Activated CD8-positive, alpha-beta memory T cell treated with anti-CD3 and anti-CD28 coated beads, Interleukin-2, amount 50 U/mL, for 48 hours (primary cell): ENCODE measurements around the gene NSUN3.
A peak's percentile ranks its signal among the peaks of the same experiment; 100 is the strongest.
"Not testable (repeated sequence)": the region's sequence is repeated elsewhere in the genome, so short reads cannot be mapped to it uniquely, and the experiment has no call there.

Experiments
- DNase-seq: peaks from one replicate; pipeline ENCODE4 v3.0.0-alpha.2; 2020

Gene NSUN3

DNA sequence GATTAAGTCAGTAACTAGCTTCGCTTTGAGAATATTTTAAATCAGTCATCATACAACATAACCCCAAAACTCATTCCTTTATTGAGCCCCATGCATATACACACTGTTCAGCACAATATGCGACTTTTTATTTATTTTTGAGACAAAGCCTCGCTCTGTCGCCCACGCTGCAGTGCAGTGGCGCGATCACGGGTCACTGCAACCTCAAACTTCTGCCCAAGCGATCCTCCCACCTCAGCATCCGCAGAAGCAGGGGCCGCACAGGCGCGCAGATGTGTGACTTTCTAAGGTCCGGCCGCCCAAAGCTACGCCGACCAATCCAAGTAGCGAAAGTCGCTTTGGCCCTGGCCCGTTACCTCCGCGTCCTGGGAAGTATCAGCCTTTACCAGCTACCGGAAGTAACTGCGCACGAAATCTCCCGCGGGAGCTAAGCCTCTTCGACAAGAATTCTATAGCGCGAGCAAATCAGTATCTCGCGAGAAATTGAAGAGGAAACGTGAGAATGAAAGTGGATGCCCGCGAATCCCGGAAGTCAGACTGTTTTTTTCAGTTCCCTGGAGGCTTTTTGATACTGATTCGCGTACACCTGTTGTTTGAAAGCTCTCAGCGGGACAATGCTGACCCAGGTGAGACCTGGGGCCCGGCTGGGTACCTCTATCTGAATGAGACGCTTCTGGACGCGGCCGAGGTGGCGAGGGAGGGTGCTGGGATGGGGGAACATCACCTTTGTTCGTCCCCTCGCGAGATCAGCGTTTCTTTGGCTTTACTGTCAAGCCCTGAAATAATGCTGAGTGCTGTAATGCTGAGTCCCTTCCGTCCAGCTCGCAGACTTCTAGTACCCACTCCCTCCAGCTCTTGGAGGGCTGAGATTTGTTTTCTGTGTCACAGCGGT lies at the start of gene NSUN3, which contains the start of gene DHFR2:
NSUN3 (plus strand) TSS at position 549 of the 892 bp plus-strand sequence; CDS start at position 615, 66 bp downstream.
DHFR2 (minus strand) TSS at position 404 of the 892 bp plus-strand sequence. CDS start 1,405 bp downstream, outside the sequence.
- DNase-seq, result peak; percentile 88

DNA sequence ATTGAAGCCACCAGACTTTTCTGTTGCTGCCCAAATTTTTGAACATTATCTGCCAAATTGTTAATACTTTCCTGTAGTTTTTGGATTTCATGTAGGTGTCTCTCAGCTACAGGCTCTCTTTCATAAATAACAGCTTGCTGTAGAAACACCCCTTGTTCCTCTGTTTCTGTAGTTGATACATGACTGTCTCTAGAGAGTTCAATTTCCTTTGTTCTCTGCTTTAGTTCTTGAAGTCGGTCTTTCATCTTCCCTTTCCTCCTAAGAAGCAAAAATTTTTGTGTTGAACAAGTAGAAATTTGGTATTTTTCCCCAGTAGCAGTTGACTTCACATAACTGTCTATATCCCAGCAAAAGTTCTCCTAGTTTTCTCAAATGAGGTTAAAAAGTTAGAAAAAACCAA lies 47.8 kb upstream of the NSUN3 start:
- DNase-seq, result no peak

DNA sequence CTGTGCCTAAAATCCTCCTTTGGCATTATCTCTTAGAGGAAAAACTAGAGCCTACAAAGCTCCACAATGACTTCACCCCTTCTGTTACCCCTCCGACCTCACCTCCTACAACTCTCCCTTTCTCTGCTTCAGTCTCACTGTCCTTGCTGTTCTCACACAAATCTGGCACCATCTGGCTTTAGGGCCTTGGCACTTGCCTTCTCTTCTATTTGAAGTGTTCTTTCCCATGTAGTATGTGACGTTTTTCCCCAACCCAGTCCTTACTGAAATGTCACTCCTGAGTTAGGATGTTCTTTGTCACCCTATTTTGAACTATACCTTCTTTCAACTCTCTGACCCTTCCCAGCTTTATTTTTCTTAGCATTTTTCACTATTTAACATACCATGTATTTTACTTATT lies 43.2 kb upstream of the NSUN3 start:
- no peak for DNase-seq

DNA sequence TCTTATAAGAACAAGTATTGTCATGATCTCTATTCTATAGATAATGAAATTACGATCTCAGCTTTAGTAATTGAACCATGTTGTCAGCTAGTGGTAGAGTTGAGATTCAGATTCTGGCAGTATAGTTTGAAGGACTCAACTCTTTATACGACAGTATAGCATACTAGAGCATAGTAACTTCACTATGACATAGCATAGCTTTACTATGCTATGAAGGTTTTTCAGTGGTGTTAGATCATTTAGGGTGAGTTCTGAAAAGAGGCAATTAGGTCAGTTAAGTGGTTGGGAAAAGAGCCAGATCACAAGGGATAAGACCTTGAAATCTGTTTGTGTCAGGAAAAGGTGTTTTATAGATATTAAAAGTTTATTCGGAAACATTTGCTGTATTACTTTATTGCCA lies 42.6 kb upstream of the NSUN3 start:
- DNase-seq, result no peak

DNA sequence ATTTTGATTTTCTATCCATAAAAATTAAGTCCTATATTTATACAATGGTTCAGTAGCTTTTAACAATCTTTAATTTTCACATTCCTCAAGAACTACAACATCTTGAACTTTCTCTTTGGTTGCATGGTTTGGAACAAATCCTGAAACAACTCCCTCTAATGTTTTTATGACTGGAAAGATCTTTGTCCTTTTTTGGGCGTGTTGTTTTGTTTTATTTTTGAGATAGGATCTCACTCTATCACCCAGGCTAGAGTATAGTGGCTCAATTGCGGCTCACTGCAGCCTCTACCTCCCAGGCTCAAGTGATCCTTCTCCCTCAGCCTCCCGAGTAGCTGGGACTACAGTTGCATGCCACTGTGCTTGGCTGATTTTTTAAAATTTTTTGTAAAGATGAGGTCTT lies 38.5 kb upstream of the NSUN3 start:
- no peak for DNase-seq

DNA sequence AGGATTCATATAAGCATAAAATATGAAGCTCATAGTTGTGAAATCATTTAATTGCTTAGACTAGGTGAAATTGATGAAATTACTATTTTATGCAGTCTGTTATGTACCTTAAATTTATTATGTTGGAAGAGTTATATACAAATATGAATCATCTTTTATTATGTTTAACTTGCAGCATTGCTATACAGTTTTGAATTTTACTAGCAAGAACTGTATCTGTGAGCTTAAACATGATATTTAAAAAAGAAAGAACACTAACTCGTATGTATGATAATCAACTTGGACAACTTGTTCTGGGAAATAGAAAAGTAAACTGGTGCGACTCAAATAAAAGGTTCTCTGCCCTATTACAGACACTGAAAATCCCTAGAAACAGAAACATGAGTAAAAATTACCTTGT lies 36.2 kb upstream of the NSUN3 start:
- no peak for DNase-seq

DNA sequence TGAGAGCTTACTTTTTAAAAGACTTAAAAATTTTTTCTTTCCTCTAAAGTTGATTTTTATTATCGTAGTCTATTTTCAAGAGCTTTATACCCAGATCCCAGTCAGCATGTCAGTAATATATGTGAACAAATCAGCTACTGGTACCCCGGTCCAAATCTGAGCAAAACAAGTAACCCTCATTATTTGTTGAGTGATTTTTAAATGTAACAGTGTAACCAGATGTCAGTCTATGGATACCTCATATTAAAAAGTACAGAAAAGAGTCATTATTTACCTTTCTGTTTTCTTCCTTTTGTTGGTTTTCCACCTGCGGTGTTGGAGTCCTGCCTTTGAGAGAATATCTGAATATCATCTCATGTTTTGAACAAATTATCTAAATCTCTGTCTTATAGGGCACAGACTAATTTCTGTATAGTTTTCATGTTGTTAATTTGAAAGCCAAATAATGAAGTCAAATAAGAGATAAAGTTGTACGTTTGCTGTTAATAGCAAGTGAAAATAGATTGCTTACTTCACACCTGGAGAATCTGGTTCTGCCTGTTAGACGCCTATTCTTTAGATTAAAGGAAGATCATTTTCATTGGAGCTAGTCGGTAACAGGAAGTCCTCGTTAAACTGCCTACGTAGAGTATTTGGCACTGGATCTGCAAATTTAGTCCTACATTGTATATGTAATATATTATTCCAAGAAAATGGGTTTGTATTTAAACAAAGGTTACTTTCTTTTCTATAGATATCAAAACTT lies 34.6 kb upstream of the NSUN3 start, which contains the start of gene STX19:
STX19 (minus strand) TSS at position 505 of the 745 bp plus-strand sequence. CDS start 13,328 bp downstream, outside the sequence.
- DNase-seq, result no peak

DNA sequence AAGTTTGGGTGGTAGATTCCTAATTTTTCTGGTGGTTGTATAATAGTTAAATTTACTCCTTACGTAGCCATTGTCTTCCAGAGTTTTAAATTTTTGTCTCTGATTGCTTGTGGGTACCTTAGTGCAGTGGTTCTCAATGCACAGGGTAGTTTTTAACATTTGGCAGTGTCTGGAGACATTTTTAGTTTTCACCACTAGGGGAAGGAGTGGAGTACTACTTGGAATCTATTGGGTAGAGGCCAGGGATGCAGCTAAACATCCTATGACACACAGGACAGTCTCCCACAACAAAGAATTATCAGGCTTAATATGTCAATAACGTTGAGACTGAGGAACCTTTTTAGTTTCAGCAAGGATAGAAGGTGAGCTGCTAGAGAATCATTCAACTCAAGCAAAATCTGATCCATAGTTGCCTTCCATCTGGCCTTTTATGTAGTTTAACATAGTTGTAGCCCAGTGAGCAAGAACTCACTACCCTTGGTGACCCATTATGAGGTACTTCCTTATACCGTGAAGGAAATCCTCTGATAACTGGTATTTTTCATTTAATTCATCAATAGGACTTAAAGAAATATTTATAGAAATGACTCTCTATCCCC lies 25.9 kb upstream of the NSUN3 start:
- DNase-seq, result no peak

DNA sequence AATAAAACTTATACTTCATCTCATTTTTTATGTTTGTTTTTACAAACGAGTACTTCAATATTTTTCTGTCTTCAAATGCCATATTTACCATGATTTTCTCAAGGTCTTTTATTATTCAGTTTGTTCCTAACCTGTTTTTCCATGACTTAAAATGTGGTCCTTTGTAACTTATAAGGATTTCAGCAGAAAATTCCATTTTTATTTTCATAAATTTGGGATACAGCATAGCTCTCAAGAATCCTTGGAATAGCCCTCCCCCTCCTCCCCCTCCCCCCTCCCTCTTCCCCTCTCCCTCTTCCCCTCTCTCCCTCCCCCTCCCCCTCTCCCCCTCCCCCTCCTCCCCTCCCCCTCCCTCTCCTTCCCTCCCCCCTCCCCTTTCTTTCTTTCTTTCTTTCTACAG lies 19.6 kb upstream of the NSUN3 start:
- DNase-seq, result no peak

DNA sequence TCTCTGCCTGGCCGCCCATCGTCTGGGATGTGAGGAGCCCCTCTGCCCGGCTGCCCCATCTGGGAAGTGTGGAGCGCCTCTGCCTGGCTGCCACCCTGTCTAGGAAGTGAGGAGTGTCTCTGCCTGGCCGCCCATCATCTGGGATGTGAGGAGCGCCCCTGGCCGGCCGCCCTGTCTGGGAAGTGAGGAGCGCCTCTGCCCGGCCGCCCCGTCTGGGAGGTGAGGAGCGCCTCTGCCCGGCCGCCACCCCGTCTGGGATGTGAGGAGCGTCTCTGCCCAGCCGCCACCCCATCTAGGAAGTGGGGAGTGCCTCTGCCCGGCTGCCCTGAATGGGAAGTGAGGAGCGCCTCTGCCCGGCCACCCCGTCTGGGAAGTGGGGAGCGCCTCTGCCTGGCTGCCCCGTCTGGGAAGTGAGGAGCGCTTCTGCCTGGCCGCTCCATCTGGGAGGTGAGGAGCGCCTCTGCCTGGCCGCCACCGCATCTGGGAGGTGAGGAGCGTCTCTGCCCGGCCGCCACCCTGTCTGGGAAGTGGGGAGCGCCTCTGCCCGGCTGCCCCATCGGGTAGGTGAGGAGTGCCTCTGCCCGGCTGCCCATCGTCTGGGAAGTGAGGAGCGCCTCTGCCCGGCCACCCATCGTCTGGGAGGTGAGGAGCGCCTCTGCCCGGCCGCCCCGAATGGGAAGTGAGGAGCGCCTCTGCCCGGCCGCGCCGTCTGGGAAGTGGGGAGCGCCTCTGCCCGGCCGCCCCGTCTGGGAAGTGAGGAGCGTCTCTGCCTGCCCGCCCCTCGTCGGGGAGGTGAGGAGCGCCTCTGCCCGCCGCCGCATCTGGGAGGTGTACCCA lies 18.5 kb upstream of the NSUN3 start:
- DNase-seq, result not testable (repeated sequence)

DNA sequence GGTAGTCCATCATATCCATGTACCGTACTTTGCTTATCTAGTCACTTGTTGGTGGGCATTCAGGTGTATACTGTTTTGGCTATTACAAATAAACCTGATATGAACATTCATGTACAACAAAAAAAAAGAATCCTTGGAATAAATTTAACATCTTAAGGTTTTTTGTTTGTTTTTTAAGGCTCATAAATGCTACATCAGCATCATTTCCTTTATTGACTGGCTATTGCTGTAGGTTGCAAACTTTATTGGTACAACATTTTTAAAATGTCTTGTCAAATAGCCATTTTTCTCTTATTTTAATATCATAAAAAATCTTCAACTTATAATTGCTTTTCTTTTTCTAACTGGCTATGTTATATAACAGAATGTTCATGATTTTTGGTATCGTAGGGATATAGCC lies 16.3 kb upstream of the NSUN3 start:
- DNase-seq, result no peak

DNA sequence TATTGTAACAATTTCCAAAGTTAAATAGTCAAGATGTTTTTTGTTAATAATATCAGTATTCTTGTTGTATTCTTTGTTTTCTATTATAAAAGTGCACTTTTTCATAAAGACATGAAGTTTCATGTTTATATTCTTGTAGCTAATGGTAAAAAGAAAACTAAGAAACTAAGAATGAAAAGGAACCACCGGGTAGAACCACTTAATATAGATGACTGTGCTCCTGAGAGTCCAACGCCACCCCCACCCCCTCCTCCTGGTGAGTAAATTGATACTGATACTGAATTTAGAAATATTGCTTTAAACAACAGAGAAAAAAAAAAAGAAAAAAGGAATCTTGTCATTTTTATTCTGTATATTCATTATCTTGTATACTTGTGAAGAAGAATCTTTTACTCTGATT lies 13.6 kb upstream of the NSUN3 start:
- DNase-seq, result no peak

DNA sequence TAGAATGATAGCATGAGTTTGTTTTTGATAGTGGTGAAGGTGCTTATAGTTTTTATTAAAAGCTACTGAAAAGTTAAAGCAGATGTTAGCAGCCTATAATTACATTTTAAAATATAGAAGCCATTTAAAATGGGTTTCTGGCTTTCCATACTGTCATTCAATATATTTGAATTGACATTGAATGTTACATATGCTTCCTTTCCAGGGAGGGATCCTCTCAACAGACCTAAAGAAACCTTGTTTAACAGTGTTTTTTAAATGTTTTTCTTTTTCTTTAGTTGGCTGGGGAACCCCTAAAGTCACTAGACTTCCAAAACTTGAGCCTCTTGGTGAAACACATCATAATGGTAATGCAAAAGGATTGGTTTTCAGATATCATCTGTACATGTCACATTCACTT lies 12.3 kb upstream of the NSUN3 start:
- DNase-seq, result no peak

DNA sequence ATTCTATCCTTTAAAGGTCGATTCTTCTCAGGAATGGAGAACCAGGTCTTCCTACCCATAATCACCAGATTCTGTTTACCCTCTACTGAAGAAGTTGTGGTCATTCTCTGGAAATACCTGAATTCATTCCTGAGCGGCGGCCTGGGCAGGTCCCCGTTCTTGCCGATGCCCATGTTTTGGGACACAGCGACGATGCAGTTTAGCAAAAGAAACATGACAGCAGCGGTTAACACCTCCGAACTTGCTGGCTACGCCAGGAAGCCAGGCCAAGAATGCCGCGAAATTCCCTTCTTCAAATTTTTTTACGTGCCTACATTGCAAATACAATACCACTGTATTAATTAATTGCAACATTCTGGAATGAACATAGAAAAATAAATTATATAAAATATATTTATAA lies 1.6 kb upstream of the NSUN3 start:
- DNase-seq, result no peak

DNA sequence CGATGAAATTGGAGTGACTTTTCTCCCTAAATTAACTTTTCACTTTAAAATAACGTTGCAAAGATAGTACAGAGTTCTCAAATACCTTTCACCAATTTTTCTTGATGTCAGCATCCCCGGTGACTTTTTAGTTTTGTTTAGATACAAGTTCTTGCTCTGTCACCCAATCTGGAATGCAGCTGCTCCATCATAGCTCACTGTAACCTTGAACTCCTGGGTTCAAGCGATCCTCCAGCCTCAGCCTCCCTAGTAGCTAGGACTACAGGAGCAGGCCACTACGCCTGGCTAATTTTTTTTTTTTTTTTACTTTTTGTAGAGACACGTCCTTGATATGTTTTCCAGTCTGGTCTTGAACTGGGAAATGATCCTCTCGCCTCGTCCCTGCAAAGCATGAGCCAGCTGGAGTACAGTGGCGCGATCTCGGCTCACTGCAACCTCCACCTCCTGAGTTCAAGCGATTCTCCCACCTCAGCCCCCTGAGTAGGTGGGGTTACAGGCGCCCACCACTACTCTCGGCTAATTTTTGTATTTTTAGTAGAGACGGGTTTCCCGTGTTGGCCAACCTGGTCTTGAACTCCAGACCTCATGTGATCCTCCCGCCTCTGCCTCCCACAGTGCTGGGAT lies 747 bp downstream of the NSUN3 start:
- DNase-seq, result no peak

DNA sequence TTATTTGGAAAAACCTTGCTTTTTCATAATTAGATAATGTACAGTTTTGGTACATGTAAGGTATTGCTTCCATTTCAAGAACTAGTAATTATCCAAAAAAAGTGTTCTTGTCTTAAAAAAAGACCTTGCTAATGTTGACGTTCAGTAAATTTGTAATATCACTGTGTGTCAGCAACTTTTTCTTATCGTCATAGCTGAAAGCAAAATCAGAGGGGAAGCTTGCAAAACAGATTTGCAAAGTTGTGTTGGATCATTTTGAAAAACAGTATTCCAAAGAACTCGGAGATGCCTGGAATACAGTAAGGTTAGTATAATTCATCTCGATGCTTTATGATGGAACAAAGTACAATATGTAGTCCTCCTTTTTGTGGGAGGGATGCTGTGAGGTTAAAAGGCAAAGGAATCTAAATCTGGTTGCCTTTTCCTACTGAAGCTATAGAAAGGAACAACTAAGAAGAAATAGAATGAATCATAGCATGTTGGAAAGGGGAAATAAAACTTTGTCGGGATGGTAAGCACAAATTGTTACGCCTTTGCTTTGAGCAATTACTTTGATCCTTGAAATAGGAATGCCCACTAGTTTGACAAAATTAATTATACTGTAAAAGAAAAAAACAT lies 1.5 kb downstream of the NSUN3 start:
- no peak for DNase-seq

DNA sequence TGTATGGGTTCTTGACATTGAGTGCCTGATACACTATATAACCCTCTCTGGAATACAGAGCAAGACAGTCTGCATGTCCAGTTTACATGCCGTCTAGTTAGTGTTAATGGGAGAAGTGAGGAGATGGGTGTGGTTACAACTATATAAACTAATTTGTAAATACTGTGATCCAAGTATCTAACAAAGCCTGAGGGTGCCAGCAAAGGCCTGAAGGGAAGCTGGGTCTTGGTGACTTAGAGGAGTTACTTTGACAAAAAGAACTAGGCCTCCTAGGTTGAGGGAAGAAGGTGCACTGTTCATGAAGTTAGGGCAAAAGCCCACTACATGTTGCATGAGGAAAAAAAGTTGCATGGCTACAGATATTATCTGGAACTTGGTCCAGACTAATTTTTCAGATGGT lies 2.3 kb downstream of the NSUN3 start:
- no peak for DNase-seq

DNA sequence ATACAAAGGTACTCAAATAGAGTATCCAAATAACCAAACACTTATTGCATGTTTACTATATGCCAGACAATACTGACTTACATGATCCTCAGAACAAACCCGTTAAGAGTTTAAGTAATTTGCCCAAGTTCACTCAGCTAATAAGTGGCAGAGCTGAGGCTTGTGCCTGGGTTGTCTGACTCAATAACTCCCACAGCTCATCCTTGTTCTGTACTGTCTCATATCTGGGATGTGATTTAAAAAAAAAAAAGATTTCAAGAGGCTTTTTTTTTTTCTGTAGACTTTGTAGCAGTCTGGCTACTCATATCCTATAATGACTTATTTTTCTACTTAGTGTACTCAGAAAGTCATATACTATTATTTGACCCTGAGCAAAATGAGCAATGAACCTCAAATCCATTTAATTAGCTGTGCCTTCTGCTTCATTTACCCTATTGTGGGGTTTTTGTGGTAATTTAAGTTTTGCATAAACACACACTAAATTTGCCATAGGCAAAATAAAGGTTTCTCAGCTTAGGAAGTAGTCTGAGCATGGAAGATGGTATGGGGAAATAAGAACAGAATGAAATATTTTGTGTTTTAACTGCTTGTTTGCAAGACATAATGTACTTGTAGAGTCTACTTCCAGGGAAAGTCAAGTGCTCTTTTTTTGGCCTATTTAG lies 3.1 kb downstream of the NSUN3 start:
- DNase-seq, result no peak

DNA sequence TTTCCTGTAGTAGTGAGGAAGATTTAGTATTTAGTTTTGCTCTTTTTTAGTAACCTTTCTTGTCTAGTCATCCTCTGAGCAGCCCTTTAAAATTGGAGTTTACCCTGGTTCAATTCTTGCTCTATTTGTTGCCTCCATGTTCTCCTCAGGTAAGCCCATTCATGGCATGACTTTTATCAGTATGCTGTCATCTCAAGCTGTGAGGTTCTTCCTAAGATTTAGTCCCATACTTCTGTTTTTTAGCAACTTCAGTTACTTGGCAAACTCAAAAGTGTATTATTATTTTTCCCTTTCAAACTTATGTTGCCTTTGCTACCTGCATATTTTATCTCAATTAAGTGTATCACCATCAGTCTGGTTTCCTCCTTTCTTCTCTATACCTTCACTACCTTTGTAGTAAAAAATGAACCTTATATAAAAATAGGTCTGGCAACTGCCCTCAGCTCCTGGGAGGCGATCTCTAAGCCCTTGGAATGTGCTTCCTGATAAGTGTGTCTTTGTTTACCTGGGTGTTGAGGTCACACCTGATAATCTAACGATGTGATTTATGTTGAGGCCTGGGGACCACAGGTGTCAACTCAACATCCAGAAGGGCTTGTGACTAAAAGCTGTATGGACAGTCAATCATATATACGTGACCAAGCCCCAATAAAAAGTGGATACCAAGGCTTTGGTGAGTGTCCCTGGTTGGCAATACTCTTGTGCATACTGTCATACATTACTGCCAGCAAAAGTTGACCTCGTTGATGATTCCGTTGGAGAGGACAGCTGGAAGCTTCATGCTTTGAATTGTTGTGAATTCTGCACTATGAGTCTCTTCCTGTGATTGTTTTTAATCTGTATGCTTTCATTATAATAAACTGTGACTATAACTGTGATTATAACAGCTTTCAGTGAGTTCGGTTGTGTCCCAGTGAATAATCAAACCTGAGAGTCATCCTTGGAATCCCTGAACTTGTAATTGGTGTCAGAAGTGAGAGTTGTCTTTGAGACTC lies 3.9 kb downstream of the NSUN3 start:
- DNase-seq, result no peak
